Lung (tissue), 12 donors: Measurements from ENCODE around the gene CDH23. TPM values are rescaled to one million over a fixed set of nuclear protein-coding genes. Genes with fewer than 3 reads are reported as not detected.
A peak's percentile ranks its signal among the peaks of the same experiment; 100 is the strongest.

Experiments used
- ATAC-seq: fragments of 200-7000 bp; cut with Tn5 transposase; one replicate; pipeline ENCODE4 v1.9.1; 2020; ENCODE audit warnings: moderate number of reproducible peaks; ENCODE audit not compliant: insufficient read depth, low FRiP score
- DNase-seq, 3 donors: peaks; one replicate each; pipeline ENCODE4 v3.0.0-alpha.2; 2013 to 2017
- H3K27ac ChIP-seq, 2 donors: one replicate each; pipeline ENCODE4 v1.5.1; 2013; ENCODE audit warnings: mild to moderate bottlenecking in 2 of 2, moderate library complexity in 2 of 2, control low read depth in 1 of 2, inconsistent platforms in 1 of 2, low read depth in 1 of 2, low read length in 1 of 2
- H3K27me3 ChIP-seq, 3 donors: one replicate each; pipeline ENCODE4 v1.5.1; 2013; ENCODE audit warnings: low read length in 2 of 3; ENCODE audit not compliant: control insufficient read depth in 3 of 3, insufficient read depth in 3 of 3
- H3K36me3 ChIP-seq, 4 donors: one replicate each; pipeline ENCODE4 v1.5.1; 2013; ENCODE audit warnings: low read length in 4 of 4, mild to moderate bottlenecking in 1 of 4, moderate library complexity in 1 of 4; ENCODE audit not compliant: control insufficient read depth in 4 of 4, insufficient read depth in 4 of 4
- H3K4me1 ChIP-seq, 5 donors: one replicate each; pipeline ENCODE4 v1.5.1; 2013; ENCODE audit warnings: low read length in 5 of 5, mild to moderate bottlenecking in 2 of 5, moderate library complexity in 1 of 5; ENCODE audit not compliant: control insufficient read depth in 5 of 5, insufficient read depth in 5 of 5
- H3K4me3 ChIP-seq: one replicate; pipeline ENCODE4 v1.5.1; 2013; ENCODE audit warnings: mild to moderate bottlenecking, control low read depth, moderate library complexity
- H3K9ac ChIP-seq, 2 donors: one replicate each; pipeline ENCODE4 v1.5.1; 2013; ENCODE audit warnings: low read length in 2 of 2, control low read depth in 1 of 2; ENCODE audit not compliant: insufficient read depth in 1 of 2
- H3K9me3 ChIP-seq, 4 donors: one replicate each; pipeline ENCODE4 v1.5.1; 2013; ENCODE audit warnings: low read length in 3 of 4, mild to moderate bottlenecking in 1 of 4, moderate library complexity in 1 of 4; ENCODE audit not compliant: control insufficient read depth in 4 of 4, insufficient read depth in 3 of 4
- CTCF ChIP-seq: IDR thresholded peaks from 2 replicates; pipeline ENCODE4 v1.5.1; 2012; ENCODE audit warnings: mild to moderate bottlenecking; ENCODE audit errors: control extremely low read depth, extremely low read depth
- WGBS, 2 donors: extraction: QIAGEN DNeasy Blood & Tissue Kit; methylation state at CpG; one replicate each; pipeline ENCODE4 v1.1.7; 2013; 5-methylcytosine and 5-hydroxymethylcytosine counted together
- polyA plus RNA-seq, 2 donors: library from polyadenylated mRNA; stranded (reverse); fragments of 200-250 nt; gene quantifications; one replicate each; pipeline ENCODE4 v1.2.1, GENCODE V29; 2013
- total RNA-seq, 2 donors: library from RNA; depleted of rRNA in 1 of 2; stranded (reverse); fragments of >200 nt in 1 of 2; gene quantifications; one replicate each; pipeline ENCODE4 v1.2.1, GENCODE V29; 2014 to 2021
- donor health status: control.
- donor health status: control.
- donor health status: Bipolar disorder and iron deficiency.
- donor health status: healthy.
- donor health status: DM: yes; HTN: yes; CAD: no.

The CDH23 gene
- total and polyA plus RNA-seq, 4 donors: 4.5 to 29.5 (median 6.0) TPM

DNA sequence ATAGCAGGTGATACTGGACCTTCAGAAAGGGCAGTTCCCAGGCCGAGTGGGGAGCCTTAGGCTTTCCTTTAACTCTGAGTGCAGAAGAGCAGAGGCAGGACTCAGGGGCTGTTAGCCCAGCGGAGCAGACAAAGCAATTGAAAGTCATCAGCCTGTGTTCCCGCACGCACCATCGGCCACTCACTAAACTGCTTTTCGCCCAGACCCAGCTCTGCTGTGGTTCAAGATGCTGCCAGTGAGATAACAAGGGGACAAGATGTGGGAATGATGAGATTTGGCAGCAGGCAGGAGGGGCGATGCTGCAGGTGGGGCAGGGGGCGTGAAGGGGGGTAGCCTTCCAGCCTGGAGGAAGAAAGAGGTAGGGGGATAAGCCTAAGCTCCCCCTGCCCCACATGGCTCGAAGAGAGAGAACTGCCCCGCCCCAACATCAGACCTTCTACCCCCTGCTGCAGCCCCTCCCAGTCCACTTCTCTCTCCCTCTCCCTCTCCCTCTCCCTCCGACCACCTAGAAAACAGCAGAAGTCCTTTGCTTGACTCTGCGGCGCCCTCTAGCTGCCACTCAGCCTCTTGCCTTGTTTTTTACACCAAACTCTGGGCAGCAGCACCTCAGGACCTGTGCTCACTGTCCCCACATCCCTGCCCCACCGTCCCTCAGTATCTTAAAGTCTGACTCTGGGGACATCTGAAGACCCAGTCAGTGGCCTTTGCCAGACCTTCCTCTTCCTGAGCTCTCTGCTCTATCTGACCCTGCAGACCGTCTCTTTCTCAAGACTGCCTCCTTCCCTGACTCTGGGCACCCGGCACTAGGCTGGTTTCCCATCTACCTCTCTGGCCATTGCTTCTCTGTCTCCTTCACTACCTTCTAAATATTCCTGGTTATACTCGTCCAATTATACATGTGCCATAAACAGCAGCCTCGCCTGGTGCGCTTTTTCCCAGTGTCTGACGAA, 212.4 kb downstream of the CDH23 start:
- peak; percentile 83 to 86 (median 86) for DNase-seq
- H3K36me3 ChIP-seq: no peaks in the 10 kb centered on the region
- ATAC-seq: no peak
- peaks cover 0 to 8% (median 5%) of the 10 kb centered on the region in 5 donors for H3K4me1 ChIP-seq
- WGBS, 2 donors: 58 to 66% methylated on average over 18 to 20 of the region's 20 CpGs
- H3K27me3 ChIP-seq: peaks cover 0 to 3% (median 0%) of the 10 kb centered on the region in 3 donors
- H3K9ac ChIP-seq: no peak overlapping the region
- TF ChIP-seq CTCF: peak; percentile 59
- no peak overlapping the region for H3K4me3 ChIP-seq
- no peak overlapping the region for H3K27ac ChIP-seq
- H3K9me3 ChIP-seq: no peaks in the 10 kb centered on the region

- TF ChIP-seq CTCF: no peak
- Histone ChIP-seq H3K4me1 (peaks cover 0 to 9% (median 0%) of the 10 kb centered on the region in 5 donors), H3K27me3 (peaks cover 0 to 3% (median 0%) of the 10 kb centered on the region in 3 donors), H3K9me3 (no peaks in the 10 kb centered on the region), H3K36me3 (no peaks in the 10 kb centered on the region), H3K4me3 (no peak overlapping the region), H3K9ac (no peak overlapping the region), H3K27ac (no peak overlapping the region)
- 60 to 75% methylated on average over 3 of the region's 3 CpGs for WGBS, 2 donors
- ATAC-seq (no peak), DNase-seq (no peak)
Observed at GRCh38 chr10:71610651-71611050, 213.9 kb downstream of the CDH23 start.

DNA sequence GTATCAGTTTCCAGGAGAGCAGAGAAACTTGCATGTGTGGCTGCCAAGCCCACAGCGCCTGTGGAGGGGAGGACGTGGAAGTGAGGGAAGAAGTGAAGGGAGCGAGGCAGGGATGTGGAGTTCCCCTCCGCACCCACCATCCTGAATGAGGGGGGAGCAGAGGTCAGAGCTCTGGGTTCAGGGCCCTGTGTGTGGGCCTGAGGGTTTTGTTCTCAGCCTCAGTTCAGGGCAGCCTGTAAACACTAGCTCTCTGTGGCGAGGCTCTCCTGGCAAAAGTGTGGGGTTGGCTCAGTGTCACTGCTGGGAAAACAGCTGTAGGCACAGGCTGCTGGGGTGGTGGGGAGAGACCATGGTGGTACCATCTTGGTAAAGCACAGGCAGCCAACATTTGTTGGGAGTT, 214.4 kb downstream of the CDH23 start:
- no peak overlapping the region for H3K27ac ChIP-seq
- DNase-seq (no peak), ATAC-seq (no peak)
- H3K36me3 ChIP-seq: no peaks in the 10 kb centered on the region
- peaks cover 0 to 9% (median 0%) of the 10 kb centered on the region in 5 donors for H3K4me1 ChIP-seq
- H3K4me3 ChIP-seq: no peak overlapping the region
- TF ChIP-seq CTCF: no peak
- no peaks in the 10 kb centered on the region for H3K9me3 ChIP-seq
- peaks cover 0 to 3% (median 0%) of the 10 kb centered on the region in 3 donors for H3K27me3 ChIP-seq
- WGBS, 2 donors: 83 to 86% methylated on average over 5 of the region's 5 CpGs
- no peak overlapping the region for H3K9ac ChIP-seq
